ENCODE results near the gene TRIM31.
"Not testable (repeated sequence)": the region's sequence is repeated elsewhere in the genome, so short reads cannot be mapped to it uniquely, and the experiment has no call there.

Gene TRIM31

DNA sequence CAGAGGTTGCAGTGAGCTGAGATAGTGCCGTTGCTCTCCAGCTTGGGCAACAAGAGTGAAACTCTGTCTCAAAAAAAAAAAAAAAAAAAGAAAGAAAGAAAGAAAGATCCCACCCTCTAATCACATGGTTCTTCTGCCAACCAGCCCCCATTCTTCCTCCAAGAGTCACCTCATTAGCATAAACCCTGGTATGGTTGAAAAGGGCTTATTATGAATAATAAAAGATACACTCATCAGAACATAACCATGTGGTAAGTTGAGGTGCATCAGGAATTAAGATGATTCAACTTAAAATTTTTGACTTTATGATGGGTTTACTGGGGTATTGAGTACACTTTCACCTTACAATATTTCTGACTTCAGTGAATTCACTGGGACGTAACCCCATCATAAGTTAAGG, 22.3 kb upstream of the TRIM31 start:
- Mint-ChIP-seq H3K27ac (no peak overlapping the region), H3K27me3 (peaks cover 50% of the 10 kb centered on the region), H3K9me3 (no peaks in the 10 kb centered on the region), H3K4me3 (no peak overlapping the region), H3K36me3 (ENCODE audit: low read depth) (no peaks in the 10 kb centered on the region), H3K4me1 (peaks cover 12% of the 10 kb centered on the region)
- DNase-seq = no peak
- no peak for ATAC-seq

DNA sequence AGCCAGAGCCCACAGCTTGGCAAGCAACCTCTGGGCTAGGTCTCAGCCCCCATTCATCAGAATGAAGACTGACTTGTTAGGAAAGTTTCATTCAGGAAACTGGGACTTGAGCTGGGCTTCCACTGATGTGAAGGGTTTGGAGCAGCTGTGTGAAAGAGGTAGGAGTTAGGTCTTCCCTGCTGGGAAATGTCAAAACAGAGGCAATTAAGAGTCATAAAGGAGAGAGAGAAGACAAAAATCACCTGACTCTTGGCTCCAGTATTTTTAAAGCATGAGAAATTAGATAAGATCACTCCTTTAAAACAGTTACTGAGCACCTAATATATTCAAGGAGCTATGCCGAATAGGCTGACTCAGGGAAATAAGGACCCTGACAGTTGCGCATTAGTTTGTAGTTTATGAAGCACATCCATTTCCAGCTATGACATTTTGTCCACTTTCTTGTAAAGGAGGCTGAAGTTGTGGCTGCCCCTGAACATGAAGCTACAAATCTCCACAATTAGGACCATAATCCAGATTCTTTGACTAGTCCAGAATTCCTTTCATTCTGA, 19.1 kb upstream of the TRIM31 start:
- Mint-ChIP-seq H3K4me3 (no peak overlapping the region), H3K27ac (no peak overlapping the region), H3K27me3 (peaks cover 72% of the 10 kb centered on the region), H3K36me3 (ENCODE audit: low read depth) (no peaks in the 10 kb centered on the region), H3K9me3 (no peaks in the 10 kb centered on the region), H3K4me1 (peaks cover 23% of the 10 kb centered on the region)
- ATAC-seq (no peak), DNase-seq (no peak)

DNA sequence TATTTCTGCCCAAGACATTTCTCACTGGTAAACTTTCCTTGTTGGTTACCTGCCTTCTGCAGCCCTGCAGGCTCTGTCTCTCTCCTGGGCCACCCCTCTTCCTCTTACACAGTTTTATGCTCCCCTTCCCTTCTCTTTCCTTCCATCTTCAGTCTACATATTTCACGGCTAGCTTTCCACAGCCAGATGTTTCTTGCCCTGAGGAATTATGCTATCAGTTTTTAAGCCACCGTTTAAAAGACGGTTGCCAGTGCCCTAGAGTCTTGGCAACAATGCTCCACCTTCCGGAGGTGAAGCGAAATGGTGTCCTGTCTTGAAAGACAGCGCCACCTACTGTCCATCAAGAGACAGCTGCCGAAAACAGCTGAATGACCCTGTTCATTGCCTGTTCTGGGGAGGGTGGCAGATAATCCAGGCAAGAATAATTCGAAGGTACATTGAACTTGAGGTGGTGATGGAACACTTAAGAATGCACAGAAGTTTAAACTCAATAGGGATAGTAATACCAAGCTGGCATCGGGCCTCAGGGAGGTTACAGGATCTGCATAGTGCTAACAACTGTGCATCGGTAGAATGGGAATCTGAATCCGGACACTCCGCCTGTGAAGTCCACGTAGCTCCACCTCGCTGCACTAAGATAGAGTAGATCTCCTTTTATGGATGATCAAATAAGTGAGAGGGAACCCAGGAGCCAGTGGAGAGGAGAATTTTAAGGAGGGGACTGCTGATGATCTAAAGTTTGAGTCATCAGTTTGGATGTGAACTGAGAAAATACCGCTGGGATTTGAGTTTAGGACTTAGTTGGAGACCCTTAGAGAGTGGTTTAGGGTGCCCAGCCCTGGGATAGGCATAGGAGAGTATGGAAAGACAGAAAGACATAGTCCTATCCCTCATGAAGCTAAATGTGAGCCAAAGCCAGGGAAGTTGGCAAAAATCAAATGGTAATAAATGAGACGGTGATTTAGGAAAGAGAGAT, 18.3 kb upstream of the TRIM31 start:
- peaks cover 77% of the 10 kb centered on the region for H3K27me3 Mint-ChIP-seq
- no peaks in the 10 kb centered on the region for H3K36me3 Mint-ChIP-seq (ENCODE audit: low read depth)
- ATAC-seq = peak; percentile 83
- DNase-seq = peak; percentile 48
- H3K4me1 Mint-ChIP-seq = peaks cover 23% of the 10 kb centered on the region
- H3K4me3 Mint-ChIP-seq = no peak overlapping the region
- no peak overlapping the region for H3K27ac Mint-ChIP-seq
- no peaks in the 10 kb centered on the region for H3K9me3 Mint-ChIP-seq

DNA sequence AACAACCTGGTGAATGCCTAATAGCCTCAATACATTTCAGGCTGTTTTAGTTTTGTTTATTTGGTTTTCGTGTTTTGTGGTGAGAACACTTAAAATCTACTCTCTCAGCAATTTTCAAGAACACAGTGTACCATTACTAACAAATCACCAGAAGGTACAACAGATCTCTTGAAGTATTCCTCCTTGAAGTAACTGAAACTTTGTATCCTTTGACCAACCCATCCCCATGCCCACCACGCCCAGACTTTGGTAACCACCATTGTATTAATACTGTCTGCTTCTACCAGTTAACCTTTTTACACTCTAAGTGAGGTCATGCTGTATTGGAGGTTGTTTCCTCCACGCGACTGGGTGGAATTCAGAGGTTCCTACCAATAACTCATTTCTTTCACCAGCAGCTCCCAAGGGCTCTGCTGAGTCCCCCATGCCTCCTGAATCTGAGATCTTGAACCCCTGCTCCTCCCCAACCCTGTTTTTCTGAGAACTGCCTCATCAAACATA, 17.3 kb upstream of the TRIM31 start:
- no peak for ATAC-seq
- H3K36me3 Mint-ChIP-seq (ENCODE audit: low read depth) = no peaks in the 10 kb centered on the region

DNA sequence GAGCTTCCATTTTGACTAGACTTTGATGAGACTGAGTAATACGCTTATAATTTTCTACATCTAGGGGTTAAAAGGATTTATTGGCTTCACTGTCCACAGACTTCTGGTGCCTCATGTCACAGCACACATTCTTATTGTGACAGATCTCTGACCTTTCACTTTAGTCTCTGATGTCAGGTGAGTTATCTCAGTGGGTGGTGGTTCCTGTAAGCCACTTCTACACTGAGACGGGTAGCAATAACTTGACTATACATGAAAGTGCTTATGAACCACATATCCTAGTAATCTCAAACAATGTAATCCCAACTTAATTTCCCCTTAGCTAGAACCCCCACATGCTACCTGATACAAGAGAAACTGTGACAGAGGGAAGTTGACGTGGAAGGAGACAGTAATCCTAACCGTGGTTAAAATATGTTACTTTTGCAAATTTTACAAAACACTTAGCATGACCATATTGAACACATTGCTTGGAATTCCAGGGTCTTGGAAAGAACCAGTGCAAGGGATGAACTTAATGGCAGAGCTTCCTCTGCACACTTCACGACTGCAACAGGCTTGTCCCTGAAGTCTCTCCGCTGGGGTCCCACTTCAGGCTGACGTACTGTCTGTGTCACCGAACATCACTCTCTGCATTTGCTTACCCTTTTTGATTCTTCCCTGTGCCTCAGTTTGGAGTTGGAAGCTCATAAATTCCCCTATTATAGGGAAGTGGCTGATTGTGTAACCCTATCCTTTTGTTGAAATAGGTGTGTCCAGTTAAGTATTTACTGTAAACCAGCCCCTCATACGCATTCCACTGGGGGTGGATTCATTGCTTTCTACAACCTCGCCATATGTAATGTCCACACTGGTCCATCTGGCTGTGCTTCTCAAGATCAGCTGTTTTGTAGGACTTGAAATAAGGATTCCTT, 16.6 kb upstream of the TRIM31 start:
- H3K9me3 Mint-ChIP-seq = no peaks in the 10 kb centered on the region
- ATAC-seq (peak; percentile 70), DNase-seq (no peak)
- H3K27ac Mint-ChIP-seq = no peak overlapping the region
- no peaks in the 10 kb centered on the region for H3K36me3 Mint-ChIP-seq (ENCODE audit: low read depth)
- no peak overlapping the region for H3K4me3 Mint-ChIP-seq
- H3K4me1 Mint-ChIP-seq = peaks cover 21% of the 10 kb centered on the region
- peaks cover 70% of the 10 kb centered on the region for H3K27me3 Mint-ChIP-seq

More for the DNA sequence above, 17.3 kb upstream of the TRIM31 start:
- Mint-ChIP-seq H3K4me1 (peaks cover 21% of the 10 kb centered on the region), H3K27me3 (peaks cover 72% of the 10 kb centered on the region), H3K9me3 (no peaks in the 10 kb centered on the region), H3K27ac (no peak overlapping the region), H3K4me3 (no peak overlapping the region)
- DNase-seq = no peak

DNA sequence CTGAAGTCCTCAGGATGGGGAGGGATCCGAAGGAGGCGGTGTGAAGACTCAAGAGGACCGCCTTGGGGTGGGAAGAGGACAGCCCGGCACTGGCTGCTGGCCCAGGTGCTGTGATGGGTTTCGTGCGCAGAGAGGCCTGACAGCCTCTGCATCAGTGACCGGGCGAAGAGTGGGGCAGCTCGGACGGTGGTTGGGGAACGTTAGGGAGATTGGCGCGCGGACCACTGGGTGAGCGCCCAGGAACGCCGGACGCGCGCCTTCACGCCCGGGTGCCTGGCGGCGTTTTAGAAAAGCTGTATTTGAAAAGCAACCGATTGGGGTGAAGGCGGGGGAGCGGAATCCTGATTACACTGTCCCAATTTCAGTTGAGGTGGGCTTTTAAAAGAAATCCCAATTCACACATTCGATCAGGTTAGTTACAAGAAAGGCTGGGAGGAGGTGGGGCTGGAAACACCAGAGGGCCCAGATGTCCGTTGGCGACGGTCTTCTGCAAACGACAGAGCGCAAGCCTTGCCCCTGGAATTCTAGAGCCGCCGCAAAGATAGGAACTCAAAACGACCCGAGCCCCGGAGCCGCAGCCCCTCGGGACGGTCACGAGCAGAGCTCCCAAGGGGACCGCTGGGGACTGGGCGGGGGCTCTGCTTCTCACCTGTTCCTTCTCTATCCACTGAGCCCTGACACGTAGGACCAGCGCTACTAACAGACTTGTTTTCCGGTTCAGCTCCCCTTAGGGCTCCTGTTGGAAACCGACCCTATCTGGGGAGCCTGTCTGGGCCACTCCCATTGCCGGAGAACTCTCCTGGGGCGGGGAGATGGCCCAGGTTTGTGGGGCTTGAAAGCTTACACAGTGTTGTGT, 14.6 kb upstream of the TRIM31 start:
- H3K9me3 Mint-ChIP-seq = no peaks in the 10 kb centered on the region
- H3K36me3 Mint-ChIP-seq (ENCODE audit: low read depth) = no peaks in the 10 kb centered on the region
- peaks cover 63% of the 10 kb centered on the region for H3K27me3 Mint-ChIP-seq
- H3K4me3 Mint-ChIP-seq = no peak overlapping the region
- no peak overlapping the region for H3K27ac Mint-ChIP-seq
- H3K4me1 Mint-ChIP-seq = peaks cover 21% of the 10 kb centered on the region
- no peak for ATAC-seq
- DNase-seq = no peak

DNA sequence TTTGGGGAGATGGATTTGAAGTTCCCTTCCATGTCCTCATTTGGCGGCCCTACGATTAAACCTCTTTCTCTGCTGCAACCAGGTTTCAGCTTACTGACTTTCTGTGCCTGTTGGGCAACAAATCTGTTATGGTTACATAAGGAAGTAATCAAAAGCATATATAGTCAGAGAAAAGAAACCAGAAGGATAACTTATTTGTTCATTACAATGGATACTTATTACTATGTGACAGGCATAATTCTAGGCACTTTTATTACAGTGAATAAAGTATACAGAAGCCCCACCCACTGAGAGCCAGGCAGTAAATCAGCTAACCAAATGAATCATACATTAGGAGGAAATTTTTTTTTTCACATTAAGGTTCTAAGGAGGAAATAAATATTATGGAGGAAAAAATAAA, 9.6 kb upstream of the TRIM31 start:
- H3K27ac Mint-ChIP-seq = no peak overlapping the region
- no peaks in the 10 kb centered on the region for H3K9me3 Mint-ChIP-seq
- H3K27me3 Mint-ChIP-seq = peaks cover 29% of the 10 kb centered on the region

DNA sequence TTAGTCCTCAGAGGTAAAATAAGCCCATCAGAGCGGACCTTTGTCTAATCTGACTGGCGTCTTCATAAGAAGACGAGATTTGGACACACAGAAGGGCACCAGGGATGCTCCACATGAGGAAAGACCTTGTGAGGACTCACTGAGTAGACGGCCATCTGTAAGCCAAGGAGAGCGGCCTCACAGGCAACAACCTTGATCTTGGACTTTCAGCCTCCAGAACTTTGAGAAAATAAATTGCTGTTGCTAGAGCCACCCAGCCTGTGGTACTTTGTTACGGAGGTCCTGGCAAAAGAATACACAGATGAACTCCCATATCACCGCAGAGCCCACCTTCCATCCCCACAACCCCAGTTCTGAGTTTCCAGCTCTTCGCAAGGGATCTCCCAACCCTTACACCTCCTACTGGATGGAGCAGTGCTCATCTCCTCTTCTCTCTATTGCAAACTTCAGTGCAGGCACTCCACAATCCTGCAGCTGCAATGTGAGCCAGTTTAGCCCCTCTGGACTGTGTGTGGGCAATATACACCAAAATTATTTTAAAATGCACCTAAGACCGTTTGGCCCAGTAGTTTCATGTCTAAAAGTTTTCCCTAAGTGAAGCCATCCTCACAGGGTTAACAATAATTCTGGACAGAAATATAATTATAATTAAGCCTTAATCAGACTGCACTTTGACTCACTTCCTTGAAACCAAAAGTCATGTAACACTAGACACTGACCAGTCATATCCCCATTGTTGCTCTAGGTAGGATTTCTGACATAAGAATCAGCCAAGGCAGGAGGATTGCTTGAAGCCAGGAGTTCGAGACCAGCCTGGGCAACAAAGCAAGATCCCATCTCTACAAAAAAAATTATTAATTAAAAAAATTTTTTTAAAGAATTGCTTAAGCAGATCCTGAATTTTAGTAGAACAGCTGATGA, 8.8 kb upstream of the TRIM31 start:
- Mint-ChIP-seq H3K27me3 (peaks cover 21% of the 10 kb centered on the region), H3K36me3 (ENCODE audit: low read depth) (no peaks in the 10 kb centered on the region), H3K27ac (no peak overlapping the region), H3K9me3 (no peaks in the 10 kb centered on the region), H3K4me1 (no peaks in the 10 kb centered on the region), H3K4me3 (no peak overlapping the region)
- no peak for DNase-seq
- ATAC-seq = no peak

More for the DNA sequence above, 9.6 kb upstream of the TRIM31 start:
- DNase-seq (no peak), ATAC-seq (no peak)
- Mint-ChIP-seq H3K36me3 (ENCODE audit: low read depth) (no peaks in the 10 kb centered on the region), H3K4me1 (no peaks in the 10 kb centered on the region), H3K4me3 (no peak overlapping the region)

DNA sequence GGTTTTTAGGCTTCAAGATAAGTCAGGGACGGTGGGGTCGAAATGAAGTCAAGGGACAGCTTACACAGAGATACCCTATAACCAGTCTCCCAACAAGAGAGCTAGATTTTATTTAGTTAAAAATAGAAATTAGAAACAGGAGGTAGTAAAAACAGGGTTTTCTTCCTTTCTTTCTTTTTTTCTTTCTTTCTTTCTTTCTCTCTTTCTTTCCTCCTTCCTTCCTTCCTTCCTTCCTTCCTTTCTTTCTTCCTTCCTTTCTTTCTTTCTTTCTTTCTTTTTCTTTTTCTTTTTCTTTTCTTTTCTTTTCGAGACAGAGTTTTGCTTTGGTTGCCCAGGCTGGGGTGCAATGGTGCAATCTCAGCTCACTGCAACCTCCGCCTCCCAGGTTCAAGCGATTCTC, 5.8 kb upstream of the TRIM31 start:
- not testable (repeated sequence) for H3K27ac Mint-ChIP-seq; DNase-seq; H3K36me3 Mint-ChIP-seq (ENCODE audit: low read depth); ATAC-seq; H3K4me3 Mint-ChIP-seq; H3K4me1 Mint-ChIP-seq; H3K9me3 Mint-ChIP-seq
- peaks cover 26% of the 10 kb centered on the region for H3K27me3 Mint-ChIP-seq

DNA sequence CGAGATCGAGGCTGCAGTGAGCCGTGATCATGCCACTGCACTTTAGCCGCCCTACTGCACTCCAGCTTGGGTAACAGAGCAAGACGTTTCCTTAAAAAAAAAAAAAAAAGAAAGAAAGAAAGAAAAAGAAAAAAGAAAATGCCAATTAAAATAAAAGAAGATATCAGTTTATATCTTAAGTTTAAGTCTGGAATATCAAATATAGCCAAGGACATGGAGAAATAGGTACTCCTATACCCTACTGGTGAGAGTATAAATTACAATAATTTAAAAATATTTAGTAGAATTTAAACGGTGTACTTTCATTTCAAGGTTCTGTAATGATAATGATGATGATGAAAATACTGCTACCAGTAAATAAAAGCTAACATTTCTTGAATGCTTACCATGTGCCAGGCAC, 3.8 kb upstream of the TRIM31 start:
- ATAC-seq = no peak

DNA sequence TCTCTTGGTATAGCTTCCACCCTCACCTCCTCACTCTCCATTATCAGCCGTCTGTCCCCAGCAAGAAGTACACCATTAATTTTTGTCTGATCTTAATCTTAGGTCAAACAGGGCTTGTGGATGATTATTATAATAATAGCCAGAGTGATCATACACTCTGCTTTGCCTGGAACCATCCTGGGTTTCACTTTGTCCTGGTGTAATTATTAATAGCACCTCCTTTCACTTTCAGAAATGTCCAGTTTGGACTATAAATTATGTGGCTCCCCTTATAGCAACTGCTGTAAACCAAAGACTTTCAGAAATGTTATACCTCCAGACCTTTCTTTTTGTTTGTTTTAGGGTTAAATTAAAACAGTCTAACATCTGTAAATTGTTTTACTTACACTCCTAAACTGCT, 951 bp upstream of the TRIM31 start:
- peaks cover 54% of the 10 kb centered on the region for H3K27me3 Mint-ChIP-seq
- peaks cover 13% of the 10 kb centered on the region for H3K4me1 Mint-ChIP-seq
- peak overlapping the region; percentile 4 for H3K4me3 Mint-ChIP-seq
- DNase-seq (no peak), ATAC-seq (no peak)
- H3K27ac Mint-ChIP-seq = no peak overlapping the region
- no peaks in the 10 kb centered on the region for H3K9me3 Mint-ChIP-seq
- H3K36me3 Mint-ChIP-seq (ENCODE audit: low read depth) = no peaks in the 10 kb centered on the region

More for the DNA sequence above, 3.8 kb upstream of the TRIM31 start:
- Mint-ChIP-seq H3K9me3 (no peaks in the 10 kb centered on the region), H3K4me1 (peaks cover 13% of the 10 kb centered on the region), H3K4me3 (no peak overlapping the region), H3K27ac (no peak overlapping the region), H3K27me3 (peaks cover 39% of the 10 kb centered on the region), H3K36me3 (ENCODE audit: low read depth) (no peaks in the 10 kb centered on the region)
- no peak for DNase-seq

DNA sequence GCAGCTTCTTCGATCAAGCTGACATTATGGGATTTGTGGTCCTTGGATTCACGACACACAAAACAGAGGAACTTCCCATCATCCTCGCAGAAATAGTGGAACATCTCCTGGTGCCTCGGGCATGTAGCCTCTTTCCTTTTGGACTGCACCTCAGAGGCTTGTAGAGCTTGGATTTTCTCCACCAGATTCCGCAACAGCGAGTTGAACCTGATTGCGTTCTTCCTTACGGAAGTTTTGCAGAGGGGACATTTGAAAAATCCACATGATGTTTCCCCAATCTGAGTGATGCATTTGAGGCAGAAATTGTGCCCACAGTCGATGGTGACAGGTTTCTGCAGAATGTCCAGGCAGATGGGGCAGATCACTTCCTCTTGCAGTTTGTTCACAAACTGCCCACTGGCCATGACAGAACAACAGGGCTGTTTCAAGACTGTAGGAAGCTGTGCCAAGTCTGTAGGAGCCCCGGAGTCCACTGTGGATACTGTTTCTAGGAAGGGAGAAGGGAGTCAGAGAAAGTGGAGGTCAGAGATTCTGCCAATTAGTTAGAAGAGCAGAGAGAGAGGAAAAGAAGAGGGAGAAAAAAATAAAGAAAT, 392 bp downstream of the TRIM31 start:
- peaks cover 57% of the 10 kb centered on the region for H3K27me3 Mint-ChIP-seq
- peaks cover 13% of the 10 kb centered on the region for H3K4me1 Mint-ChIP-seq

More for the DNA sequence above, 392 bp downstream of the TRIM31 start:
- Mint-ChIP-seq H3K9me3 (no peaks in the 10 kb centered on the region), H3K36me3 (ENCODE audit: low read depth) (no peaks in the 10 kb centered on the region), H3K4me3 (no peak overlapping the region), H3K27ac (no peak overlapping the region)
- no peak for ATAC-seq
- DNase-seq = no peak
